GM19240 (cell line): ENCODE results near the gene RBBP8.
"Not testable (repeated sequence)": the region's sequence is repeated elsewhere in the genome, so short reads cannot be mapped to it uniquely, and the experiment has no call there.

Experiments used
- DNase-seq: peaks from one replicate; pipeline ENCODE4 v3.0.0; 2011; ENCODE audit warnings: low spot score; ENCODE audit not compliant: insufficient read length

The RBBP8 gene

DNA sequence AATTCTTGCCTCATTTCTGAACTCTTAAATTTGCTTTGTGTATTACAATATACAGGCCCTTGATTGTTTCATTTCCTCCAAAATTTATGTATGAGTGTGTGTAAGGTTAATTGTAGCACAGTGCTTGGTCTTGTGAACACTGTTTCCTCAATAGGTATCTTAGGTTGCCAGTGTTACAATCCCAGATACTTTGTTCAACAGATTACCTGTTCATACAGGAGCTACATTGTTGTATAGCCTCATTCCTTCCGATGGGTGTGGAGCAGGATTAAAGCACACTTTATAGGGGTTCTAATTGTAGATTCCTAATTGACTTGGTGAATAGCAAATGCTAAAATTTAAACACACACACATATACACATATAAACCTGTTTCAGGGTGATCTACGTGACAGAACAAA lies 10.7 kb downstream of the RBBP8 start:
- no peak for DNase-seq

DNA sequence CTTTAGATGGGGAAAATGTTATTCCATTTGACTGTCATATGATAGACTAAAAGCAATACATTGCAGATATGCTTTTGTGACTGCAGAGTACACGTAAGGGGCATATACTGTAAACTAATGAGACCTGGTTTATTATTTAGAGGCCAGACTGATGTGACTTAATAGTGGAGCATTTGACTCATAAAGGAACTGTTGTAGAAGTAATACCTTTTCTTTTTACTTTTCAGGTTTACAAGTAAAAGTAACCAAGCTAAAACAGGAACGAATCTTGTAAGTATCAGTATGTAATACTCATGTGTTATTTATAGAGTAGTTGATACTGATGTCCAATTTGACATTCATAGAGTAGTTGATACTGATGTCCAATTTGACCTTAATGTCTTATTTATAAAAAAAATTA lies 13.1 kb downstream of the RBBP8 start:
- no peak for DNase-seq

DNA sequence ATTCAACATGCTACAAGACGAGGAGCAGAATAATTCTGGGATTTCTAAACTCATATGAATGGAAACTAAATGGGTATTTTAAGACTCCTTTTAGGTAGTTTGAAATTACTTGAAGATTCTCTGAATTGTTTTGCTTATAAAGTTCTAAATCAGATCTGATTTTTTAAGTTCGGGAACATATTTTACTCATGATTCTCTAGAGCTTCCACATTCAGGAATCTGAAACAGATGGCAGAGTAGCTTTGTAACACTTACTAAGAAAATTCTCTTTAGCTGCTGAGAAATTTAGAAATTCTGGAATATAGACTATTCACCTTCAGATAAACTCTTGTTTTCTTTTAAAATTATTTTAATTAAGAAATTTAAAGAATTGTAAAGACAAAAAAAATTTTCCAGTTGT lies 13.7 kb downstream of the RBBP8 start:
- no peak for DNase-seq

DNA sequence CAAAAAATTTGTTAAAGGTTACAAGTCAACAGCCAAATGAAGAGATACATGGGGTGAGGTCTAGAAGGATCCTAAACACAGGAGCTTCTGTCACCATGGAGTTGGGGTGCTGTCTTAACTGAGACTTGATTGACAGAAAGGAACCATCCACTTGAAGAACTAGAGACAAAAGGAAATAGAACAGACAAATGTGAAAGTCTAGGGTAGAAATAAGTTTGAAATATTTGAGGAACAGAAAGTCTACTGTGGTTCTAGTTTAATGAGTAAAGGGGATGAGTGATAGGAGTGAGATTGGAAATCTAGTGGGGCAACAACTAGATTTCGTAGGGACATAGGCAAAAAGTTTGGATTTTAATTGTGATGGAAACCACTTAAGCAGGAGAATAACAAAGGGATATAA lies 18.7 kb downstream of the RBBP8 start:
- no peak for DNase-seq

DNA sequence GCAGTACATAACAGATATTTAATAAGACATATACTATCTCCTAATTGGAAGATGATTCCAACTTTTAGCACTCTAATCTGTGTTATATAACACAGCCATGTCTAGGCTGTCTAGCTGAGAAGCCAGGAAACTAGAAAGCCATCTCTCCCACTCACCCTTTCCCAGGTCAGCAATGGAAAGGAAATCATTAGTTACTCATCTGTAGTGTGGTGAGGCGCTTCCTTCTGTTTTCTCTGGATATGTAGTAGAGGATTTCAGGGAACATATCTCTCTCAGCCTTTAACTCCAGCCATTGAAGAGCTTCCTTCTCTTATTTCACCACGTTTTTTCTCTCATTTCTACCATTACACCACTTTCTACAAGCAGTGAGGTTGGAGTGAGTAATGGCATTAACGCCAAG lies 19.4 kb downstream of the RBBP8 start:
- DNase-seq: no peak

DNA sequence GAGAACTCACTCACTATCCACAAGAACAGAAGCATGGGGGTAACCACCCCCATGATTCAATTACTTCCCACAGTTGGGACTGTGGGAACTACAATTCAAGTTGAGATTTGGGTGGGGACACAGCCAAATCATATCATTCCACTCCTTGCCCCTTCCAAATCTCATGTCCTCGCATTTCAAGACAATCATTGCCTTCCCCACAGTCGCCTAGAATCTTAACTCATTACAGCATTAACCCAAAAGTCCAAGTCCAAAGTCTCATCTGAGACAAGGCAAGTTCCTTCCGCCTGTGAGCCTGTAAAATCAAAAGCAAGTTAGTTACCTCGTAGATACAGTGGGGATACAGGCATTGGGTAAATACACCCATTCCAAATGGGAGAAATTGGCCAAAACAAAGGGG lies 20.9 kb downstream of the RBBP8 start:
- not testable (repeated sequence) for DNase-seq

DNA sequence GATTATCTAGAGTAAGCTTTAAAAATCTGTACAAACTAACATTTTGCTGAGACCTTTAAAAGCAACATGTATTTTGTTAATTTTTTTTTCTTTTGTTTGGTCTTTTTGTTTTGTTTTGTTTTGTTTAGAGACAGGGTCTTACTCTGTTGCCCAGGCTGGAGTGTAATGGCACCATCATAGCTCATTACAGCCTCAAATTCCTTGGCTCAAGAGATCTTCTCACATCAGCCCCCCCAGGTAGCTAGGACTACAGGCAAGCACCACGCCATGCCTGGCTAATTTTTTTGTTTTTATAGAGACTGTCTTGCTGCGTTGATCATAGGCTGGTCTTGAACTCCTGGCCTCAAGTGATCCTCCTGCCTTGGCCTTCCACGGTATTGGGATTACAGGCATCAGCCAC lies 23.1 kb downstream of the RBBP8 start:
- no peak for DNase-seq

DNA sequence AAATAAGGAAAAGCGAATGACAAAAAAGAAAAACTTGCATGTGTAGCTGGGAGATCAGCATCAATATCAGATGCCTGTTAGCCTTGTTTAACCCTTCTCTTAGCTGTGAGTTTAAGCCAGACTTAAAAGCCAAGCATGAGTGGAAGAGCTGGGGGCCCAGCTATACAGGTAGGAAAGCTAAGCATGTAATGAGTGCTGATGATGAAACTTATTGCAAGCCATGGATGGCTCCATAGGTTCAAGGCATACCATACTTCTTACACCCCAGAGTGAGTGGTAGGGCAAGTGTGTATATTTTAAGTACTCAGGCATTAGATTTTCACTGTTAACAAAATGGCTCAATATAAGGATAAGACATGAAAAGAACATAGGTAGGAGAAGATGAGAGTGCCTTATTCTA lies 28.0 kb downstream of the RBBP8 start:
- no peak for DNase-seq

DNA sequence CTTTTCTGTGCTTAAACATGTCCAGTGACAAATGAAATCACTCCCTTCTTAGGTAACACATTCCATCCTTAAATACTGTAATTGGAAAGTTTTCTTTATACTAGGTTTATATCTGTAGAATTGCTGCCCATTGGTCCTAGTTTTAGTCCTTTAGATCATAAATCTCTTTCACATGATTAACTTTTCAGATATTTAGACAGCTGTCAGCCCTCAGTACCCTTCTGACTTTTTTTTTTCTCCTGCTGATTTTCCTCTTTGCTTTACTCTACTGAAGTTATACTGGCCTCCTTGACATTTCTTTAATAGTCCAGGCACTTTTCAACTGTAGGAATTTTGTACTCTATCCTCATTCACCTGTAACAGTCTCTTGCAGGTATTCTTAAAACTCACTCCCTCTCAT lies 28.9 kb downstream of the RBBP8 start:
- no peak for DNase-seq

DNA sequence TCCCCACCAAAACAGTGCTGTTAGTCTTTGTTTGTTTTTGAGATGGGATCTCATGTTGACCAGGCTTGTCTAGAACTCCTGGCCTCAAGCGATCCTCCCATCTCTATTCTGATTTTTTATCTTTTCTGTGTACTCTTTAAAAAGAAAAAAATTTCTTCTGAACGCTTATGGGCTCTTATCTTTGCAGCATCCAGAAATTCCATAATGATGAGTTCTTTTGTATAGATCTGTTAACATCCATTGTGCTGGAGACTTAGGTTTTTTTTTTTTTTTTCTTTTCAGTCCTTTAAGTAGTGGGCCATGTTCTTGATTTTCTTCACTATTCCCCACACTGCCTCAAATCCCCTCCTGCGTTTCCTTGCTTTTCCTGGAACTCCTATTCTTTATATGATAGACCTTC lies 31.0 kb downstream of the RBBP8 start:
- no peak for DNase-seq

DNA sequence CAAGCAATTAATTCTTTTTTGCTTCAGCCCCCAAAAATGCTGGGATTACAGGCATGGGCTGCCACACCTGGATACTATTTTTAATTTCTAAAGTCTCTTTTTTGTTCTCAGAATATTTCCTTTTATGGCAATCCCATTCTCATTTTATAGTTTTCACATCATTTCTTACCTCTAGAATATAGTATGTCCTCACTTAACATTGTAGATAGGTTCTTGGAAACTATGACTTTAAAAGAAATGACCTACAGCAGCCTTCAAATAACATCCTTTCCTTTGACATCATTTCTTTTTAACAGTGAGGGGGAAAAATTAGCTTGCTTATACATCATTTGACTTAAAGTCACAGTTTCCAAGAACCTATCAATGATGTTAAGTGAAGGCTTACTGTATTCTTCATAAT lies 31.6 kb downstream of the RBBP8 start:
- no peak for DNase-seq

DNA sequence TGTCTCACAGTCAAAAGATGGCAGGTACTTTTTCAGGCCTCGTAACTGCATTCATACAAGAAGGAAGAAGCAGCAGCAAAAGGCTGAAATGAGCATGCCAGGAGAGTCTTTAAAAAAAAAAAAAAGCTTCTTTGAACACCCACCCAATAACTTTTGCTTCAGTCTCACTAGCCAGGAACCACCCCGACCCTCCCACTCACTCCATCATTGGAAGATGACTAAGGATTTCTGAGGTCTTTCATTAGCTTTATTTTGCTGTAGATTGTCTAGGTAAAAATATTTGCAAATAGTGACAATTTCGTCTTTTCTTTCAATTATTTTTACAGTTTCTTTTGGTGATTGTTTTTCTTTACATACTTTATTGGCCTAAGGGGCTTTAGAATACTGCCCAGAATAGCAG lies 37.9 kb downstream of the RBBP8 start:
- no peak for DNase-seq

DNA sequence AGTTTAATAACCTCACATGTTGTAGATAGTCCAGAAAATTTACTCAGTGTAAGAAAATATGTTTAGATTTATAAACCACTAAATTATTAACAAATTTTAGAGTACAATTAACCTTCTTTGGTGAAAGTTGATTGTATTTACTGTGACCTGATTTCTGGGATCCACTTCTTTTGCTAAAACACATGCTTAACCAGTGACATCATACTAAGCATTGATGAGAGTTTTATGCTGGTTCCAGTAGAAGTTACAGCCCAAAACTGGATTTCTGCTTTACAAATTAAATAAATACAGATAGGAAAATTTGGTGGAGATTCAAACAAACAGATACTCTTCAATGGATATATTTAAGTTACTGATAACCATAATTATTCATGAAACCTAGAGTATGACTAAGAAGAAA lies 40.9 kb downstream of the RBBP8 start:
- no peak for DNase-seq

DNA sequence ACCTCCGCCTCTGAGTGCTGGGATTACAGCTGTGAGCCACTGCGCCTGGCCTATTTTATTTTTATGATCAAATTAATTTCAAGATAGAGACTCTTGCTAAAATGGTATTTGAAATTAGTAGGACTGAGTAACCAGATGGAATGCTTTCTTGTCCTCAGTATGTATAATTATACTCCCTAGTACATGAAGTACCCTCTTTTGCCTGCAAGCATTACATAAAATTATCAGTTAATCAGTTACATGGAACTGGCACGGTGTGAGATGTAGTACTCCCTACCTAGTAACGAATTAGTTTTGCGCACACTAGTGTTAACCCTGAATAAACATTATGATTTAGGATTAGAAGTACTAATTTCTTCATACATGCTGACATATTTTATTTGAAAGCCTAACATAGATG lies 41.6 kb downstream of the RBBP8 start:
- no peak for DNase-seq

DNA sequence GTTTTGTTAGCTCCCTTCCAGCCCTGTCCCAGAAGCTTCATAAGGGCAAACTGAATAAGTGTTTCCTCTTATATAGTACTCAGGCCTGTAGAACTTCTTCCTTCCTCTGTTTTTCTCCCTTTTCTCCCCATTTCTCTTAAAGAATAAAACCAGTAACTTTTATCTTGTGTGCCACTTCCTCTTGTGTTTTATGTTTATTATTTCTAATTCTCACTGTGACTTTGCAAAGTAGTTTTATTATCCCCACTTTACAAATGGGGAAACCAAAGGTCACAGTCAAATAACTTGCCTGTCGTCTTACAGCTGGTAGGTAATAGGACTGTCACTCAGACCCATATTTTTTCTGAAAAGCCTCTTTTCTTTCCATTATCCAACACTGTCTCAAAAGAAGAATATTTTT lies 42.4 kb downstream of the RBBP8 start:
- DNase-seq: no peak

DNA sequence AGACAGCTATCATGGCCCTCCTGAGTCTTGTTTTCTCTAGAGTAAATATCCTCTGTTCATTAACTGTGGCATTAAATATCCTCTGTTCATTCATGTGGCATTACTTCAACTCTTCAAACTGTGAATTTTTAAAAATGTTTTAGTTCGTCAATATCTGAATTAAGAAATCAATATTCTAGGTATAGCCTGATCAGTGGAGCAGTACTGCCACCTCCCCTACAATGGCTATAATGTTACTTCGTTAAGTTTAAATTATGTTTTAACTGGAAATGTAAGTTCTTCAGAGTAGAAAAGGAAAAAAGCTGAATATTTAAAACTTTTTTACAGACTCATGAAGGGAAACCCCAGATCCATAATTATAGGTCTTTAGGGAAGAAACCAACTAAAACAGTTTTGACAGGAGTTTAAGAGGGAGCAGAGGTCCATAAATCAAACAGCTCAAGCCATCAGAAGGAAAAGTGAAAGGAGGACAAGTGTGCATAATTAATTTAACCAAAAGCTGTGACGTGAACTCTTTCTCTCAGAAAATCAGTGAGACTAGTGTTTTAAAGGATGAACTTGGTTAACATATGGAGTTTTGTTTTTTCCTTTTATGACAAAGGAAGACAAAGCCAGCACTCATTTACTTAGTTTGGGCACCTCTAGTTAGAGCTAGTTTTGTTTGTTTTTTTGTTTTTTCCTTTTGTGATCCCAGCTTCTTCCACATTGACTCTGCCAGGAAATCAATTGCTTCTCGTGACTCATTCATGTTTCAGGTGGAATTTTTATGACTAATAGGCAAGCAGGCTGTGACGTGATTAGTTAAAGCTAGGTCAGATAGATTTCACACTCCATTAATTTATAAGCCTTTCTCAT lies 44.9 kb downstream of the RBBP8 start:
- DNase-seq: no peak

DNA sequence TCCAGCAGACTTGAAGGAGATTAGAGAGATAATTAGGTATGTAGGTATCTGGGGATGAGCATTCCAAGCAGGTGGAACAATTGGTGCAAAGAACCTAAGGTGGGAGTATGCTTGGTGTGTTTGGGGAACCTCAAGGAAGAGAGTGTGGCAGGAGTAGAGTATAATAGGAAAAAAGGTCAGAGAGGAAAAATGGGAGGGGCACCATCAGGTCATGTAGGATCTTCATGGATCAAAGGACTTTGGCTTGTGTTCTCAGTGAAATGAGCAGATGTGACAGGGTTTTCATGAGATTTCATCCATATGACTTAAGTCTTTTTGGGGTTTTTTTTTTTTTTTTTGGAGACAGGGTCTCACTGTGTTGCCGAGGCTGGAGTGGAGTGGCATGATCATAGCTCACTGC lies 47.3 kb downstream of the RBBP8 start:
- DNase-seq: no peak

DNA sequence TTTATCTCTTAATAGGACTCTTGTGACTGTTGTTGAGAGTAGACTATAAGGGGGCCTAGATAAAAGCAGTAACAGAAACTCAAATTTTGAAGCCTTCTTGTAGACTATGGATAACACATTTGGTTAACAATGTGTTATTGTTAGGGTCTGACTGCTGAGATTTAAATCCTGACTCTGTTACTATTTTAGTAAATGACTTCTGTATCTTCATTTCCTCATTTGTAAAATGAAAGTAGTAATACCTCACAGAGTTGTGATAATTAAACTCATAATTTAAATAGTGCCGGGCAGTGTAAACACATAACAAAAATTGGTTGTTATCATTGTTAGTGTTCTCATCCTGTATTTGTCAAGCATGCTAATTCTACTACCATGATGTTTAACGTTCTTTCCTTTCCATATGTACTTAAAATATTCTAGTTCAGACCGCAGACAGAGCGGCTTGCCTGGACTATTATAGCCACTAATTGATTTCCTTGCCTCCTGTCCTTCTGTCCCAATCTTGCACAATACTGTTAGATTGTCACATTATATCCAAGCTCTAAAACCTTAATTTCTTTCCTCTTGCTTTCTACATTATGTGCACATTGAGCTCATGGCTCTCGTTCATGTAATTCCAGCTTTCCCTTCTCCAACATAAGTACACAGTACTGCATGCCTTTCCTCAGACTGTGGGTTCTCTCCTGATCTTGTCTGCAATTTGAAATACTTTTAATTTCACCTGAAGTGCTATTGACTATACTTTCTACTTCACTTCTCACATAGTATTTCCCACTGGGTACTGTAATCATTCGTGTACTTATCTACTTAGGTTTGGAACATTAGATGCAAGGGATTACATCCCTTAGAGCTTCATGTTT lies 48.4 kb downstream of the RBBP8 start:
- DNase-seq: no peak

DNA sequence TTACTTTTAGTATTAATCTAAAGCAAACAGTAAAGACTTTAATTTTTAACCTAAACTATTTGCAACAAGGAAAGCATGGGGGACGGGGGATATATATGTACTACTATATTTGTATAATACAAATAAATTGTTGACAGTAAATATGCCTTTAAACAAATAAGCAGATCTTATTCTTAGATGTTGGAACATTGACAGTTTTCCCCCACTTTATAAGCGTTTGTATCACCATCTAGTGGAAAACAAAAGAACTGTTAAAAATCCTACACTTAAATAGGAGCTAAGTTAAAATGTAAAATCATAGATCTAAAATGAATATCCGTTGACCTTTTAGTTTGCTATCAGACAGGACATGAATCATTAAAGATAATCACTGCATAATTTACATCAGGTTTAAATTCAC lies 50.0 kb downstream of the RBBP8 start:
- no peak for DNase-seq

DNA sequence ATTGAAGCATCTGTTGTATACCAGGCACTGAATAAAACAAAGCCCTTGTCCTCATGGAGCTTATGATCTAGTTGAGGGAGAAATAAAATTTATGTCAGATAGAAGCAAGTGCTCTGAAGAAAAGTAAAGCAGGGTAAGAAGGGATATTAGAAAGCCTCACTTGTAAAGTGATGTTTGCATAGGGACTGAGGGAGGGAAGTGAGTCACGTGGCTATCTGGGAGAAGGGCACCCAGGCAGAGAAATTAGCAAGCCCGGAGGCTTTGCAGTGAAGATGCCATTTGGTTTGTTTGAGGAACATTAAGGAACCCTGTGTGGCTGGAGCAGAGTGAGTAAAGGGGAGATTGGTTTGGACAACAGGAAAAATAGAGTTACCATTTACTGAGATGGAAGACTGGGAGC lies 52.1 kb downstream of the RBBP8 start:
- no peak for DNase-seq

DNA sequence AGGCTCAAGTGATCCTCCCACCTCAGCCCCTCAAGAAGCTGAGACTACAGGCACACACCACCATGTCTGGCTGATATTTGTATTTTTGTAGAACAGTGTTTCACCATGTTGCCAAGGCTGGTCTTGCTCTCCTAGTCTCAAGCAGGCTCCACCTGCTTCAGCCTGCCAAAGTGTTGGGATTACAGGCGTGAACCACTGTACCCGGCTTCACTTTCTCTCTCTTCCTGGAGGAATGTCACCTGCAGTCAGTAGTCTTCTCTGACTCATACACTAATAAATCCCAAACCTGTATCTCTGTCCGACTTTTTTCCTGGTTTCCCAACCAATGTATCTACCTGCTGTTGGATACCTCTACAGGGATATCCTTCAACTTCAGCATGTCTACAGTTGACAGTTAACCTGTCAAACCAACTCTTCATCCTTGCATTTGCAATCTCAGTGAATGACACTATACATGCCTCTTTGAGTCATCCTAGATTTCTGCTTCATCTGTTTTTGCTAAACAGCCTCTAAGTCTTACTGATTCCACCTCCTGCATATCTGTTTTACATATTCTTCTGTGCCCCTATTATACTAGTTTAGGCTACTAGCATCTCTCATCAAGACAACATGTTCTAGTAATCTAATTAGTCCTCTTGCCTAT lies 54.5 kb downstream of the RBBP8 start:
- DNase-seq: no peak

DNA sequence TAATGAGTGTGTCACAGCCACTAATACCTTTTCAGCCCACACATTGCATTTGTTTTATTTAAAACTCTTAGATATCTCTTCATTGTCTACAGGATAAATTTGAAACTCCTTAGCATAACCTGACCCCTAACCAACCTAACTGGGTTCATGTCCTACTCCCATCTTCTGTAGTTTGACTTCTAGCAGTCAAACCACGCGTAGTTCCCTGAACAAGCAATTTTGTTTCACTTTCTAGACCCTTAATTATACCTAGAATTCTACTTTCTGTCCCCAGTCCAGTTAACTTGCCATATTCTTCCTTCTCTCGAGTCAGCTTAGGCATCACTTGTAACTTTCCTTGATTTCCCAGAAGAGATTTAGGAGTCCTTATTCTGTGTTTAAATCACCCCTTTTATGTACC lies 55.1 kb downstream of the RBBP8 start:
- no peak for DNase-seq
